GM23248 (cell line): ENCODE results near the gene REXO2. TPM values are rescaled to one million over a fixed set of nuclear protein-coding genes. Genes with fewer than 3 reads are reported as not detected.

Experiments used
- DNase-seq: peaks from one replicate; pipeline ENCODE4 v3.0.0-alpha.2; 2015
- H2AFZ ChIP-seq: fragments of 200-600 bp; sonication (generic); 2 replicates; pipeline ENCODE4 v1.6.1; 2016; ENCODE audit warnings: antibody characterized with exemption
- H3F3A ChIP-seq: fragments of 200-600 bp; sonication (generic); 2 replicates; pipeline ENCODE4 v1.6.1; 2016; ENCODE audit warnings: mild to moderate bottlenecking, antibody characterized with exemption, mixed run types; ENCODE audit not compliant: insufficient read depth
- H3K27ac ChIP-seq: fragments of 200-600 bp; sonication (generic); 2 replicates; pipeline ENCODE4 v1.5.1; 2016; ENCODE audit warnings: mild to moderate bottlenecking
- H3K27me3 ChIP-seq: fragments of 200-600 bp; sonication (generic); replicated peaks from 2 replicates; pipeline ENCODE4 v1.6.1; 2016; ENCODE audit warnings: mild to moderate bottlenecking; ENCODE audit not compliant: insufficient read depth
- H3K36me3 ChIP-seq: fragments of 200-600 bp; sonication (generic); 2 replicates; pipeline ENCODE4 v1.6.1; 2016; ENCODE audit warnings: low read depth, mild to moderate bottlenecking
- H3K4me1 ChIP-seq: fragments of 200-600 bp; sonication (generic); 2 replicates; pipeline ENCODE4 v1.6.1; 2016; ENCODE audit warnings: mild to moderate bottlenecking; ENCODE audit not compliant: insufficient read depth
- H3K4me2 ChIP-seq: fragments of 200-600 bp; sonication (generic); one replicate; pipeline ENCODE4 v1.6.1; 2016; ENCODE audit warnings: mild to moderate bottlenecking; ENCODE audit not compliant: unreplicated experiment
- H3K4me3 ChIP-seq: fragments of 200-600 bp; sonication (generic); 2 replicates; pipeline ENCODE4 v1.5.1; 2016; ENCODE audit warnings: mild to moderate bottlenecking
- H3K79me2 ChIP-seq: fragments of 200-600 bp; sonication (generic); 2 replicates; pipeline ENCODE4 v1.6.1; 2016; ENCODE audit warnings: mild to moderate bottlenecking; ENCODE audit not compliant: insufficient read depth
- H3K9ac ChIP-seq: fragments of 200-600 bp; sonication (generic); 2 replicates; pipeline ENCODE4 v1.6.1; 2016; ENCODE audit warnings: mild to moderate bottlenecking
- H3K9me2 ChIP-seq: fragments of 200-600 bp; sonication (generic); 2 replicates; pipeline ENCODE4 v1.6.1; 2016; ENCODE audit warnings: mixed run types, mild to moderate bottlenecking, moderate library complexity; ENCODE audit not compliant: insufficient read depth
- H3K9me3 ChIP-seq: fragments of 200-600 bp; sonication (generic); one replicate; pipeline ENCODE4 v1.6.1; 2017; ENCODE audit warnings: low read depth
- H4K20me1 ChIP-seq: fragments of 200-600 bp; sonication (generic); 2 replicates; pipeline ENCODE4 v1.6.0; 2016; ENCODE audit not compliant: insufficient read depth
- EZH2 ChIP-seq: fragments of 200-600 bp; sonication (generic); IDR thresholded peaks from 2 replicates; pipeline ENCODE4 v1.6.1; 2018; ENCODE audit warnings: antibody characterized with exemption, mild to moderate bottlenecking; ENCODE audit not compliant: insufficient read depth, poor library complexity, severe bottlenecking
- EZH2phosphoT487 ChIP-seq: fragments of 200-600 bp; sonication (generic); IDR thresholded peaks from 2 replicates; pipeline ENCODE4 v1.6.1; 2018; ENCODE audit warnings: antibody characterized with exemption, moderate library complexity, mild to moderate bottlenecking, low read depth; ENCODE audit not compliant: insufficient read depth
- WGBS, 2 experiments: methylation state at CpG; one replicate each; pipeline ENCODE4 v1.1.6; 2015 to 2017; ENCODE audit warnings: low lambda C conversion rate in 2 of 2, low coverage in 1 of 2; ENCODE audit errors: missing lambda C conversion rate in 2 of 2; 5-methylcytosine and 5-hydroxymethylcytosine counted together
- in situ Hi-C: fragments of 300-500 bp; cut with MboI; formaldehyde crosslinking; loops from 2 replicates; pipeline ENCODE4 v1.15.0; 2020
- polyA plus RNA-seq: library from polyadenylated mRNA; unstranded; fragments of >200 nt; fragmentation: Nextera tagmentation; extraction: Ambion mirVana; gene quantifications from 2 replicates; pipeline ENCODE4 v1.2.1, GENCODE V29; 2016
- total RNA-seq: library from RNA; depleted of rRNA; stranded (reverse); fragments of >200 nt; shearing (Covaris generic); gene quantifications from 2 replicates; pipeline ENCODE4 v1.2.3, GENCODE V29; 2014

The REXO2 gene
- total and polyA plus RNA-seq, 2 experiments from 2014 or later = 350 to 418 TPM

DNA sequence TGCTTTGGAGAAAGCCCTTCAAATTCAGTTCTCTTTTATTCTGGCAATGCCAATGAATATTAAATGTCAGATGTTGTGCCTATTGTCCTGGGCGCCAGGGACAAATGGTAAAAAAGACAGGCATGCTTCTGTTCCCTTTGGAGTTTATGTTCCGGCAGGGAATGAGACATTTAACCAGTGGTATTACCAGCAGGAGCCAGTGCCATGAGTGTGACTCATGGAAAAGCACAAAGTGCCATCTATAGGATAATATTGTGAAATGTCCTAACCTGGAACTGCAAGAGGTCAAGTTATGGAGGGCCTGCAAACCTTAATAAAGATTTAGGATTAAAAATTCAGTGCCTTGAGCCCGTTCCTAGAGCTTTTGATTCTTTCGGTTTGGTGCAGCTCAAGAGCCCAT is 39.5 kb downstream of the REXO2 start:
- TF ChIP-seq EZH2 (no peak), EZH2phosphoT487 (no peak)
- Histone ChIP-seq H3K79me2 (no peaks in the 10 kb centered on the region), H2AFZ (no peak overlapping the region), H3K4me2 (no peak overlapping the region), H3K36me3 (no peaks in the 10 kb centered on the region), H3F3A (no peaks in the 10 kb centered on the region), H3K9ac (no peak overlapping the region), H3K9me3 (no peaks in the 10 kb centered on the region), H3K4me3 (no peak overlapping the region), H3K9me2 (no peaks in the 10 kb centered on the region; the same call in 1 of the 2 replicates), H3K27ac (no peak overlapping the region), H4K20me1 (no peaks in the 10 kb centered on the region), H3K4me1 (peaks cover 4% of the 10 kb centered on the region; the same call in 1 of the 2 replicates), H3K27me3 (no peaks in the 10 kb centered on the region)
- in situ Hi-C loops = no loop called here
- 72 to 76% methylated on average over 4 of the region's 4 CpGs for WGBS, 2 experiments
- peak; percentile 13 for DNase-seq

GRCh38 chr11:114479331-114479730 is 40.1 kb downstream of the REXO2 start:
- TF ChIP-seq EZH2 = no peak
- TF ChIP-seq EZH2phosphoT487 = no peak
- WGBS, 2 experiments = 79 to 86% methylated on average over 1 of the region's 1 CpG

DNA sequence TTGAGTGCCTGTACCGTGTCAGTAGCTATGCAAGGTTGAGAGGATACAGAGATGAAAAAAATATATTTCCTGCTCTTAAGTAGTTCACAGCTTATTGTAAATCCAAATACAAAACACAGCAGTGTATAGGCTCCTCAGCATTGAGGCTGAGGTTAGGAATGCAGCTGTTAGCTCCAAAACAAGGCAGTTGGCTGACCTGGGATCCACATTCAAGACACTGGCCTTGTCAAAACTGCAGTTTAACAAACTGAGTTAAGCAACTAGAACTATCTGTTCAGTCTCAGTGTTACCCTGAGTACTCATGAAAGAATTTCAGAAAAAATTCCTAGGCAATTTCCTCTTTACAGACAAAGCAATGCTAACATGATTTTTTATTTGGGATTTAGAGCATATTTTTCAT is 42.8 kb downstream of the REXO2 start:
- H3F3A ChIP-seq = no peaks in the 10 kb centered on the region
- H3K27me3 ChIP-seq = no peaks in the 10 kb centered on the region
- H3K27ac ChIP-seq = no peak overlapping the region
- no peaks in the 10 kb centered on the region for H3K36me3 ChIP-seq
- no peaks in the 10 kb centered on the region for H3K9me3 ChIP-seq
- H3K9ac ChIP-seq = no peak overlapping the region
- no peak overlapping the region for H3K4me3 ChIP-seq
- no peaks in the 10 kb centered on the region for H4K20me1 ChIP-seq
- no peaks in the 10 kb centered on the region for H3K9me2 ChIP-seq
- in situ Hi-C loops = no loop called here
- 61 to 64% methylated on average over 1 of the region's 1 CpG for WGBS, 2 experiments
- no peak overlapping the region for H3K4me2 ChIP-seq
- peak; percentile 6 for DNase-seq
- H3K4me1 ChIP-seq = peaks cover 4% of the 10 kb centered on the region; the same call in 1 of the 2 replicates
- H2AFZ ChIP-seq = no peak overlapping the region
- TF ChIP-seq EZH2phosphoT487 = no peak
- no peak for TF ChIP-seq EZH2
- H3K79me2 ChIP-seq = no peaks in the 10 kb centered on the region

More at GRCh38 chr11:114479331-114479730, 40.1 kb downstream of the REXO2 start:
- Histone ChIP-seq H3K27ac (no peak overlapping the region), H3K4me3 (no peak overlapping the region), H3K9me2 (no peaks in the 10 kb centered on the region), H3F3A (no peaks in the 10 kb centered on the region), H3K4me1 (peaks cover 4% of the 10 kb centered on the region; the same call in 1 of the 2 replicates), H2AFZ (no peak overlapping the region), H3K4me2 (no peak overlapping the region), H4K20me1 (no peaks in the 10 kb centered on the region), H3K9ac (no peak overlapping the region), H3K9me3 (no peaks in the 10 kb centered on the region), H3K27me3 (no peaks in the 10 kb centered on the region), H3K36me3 (no peaks in the 10 kb centered on the region), H3K79me2 (no peaks in the 10 kb centered on the region)
- DNase-seq = no peak
- in situ Hi-C loops = no loop called here

GRCh38 chr11:114483929-114484328 is 44.7 kb downstream of the REXO2 start:
- 93 to 96% methylated on average over 2 of the region's 2 CpGs for WGBS, 2 experiments
- H3K79me2 ChIP-seq = no peaks in the 10 kb centered on the region

GRCh38 chr11:114496915-114497314 is 57.6 kb downstream of the REXO2 start:
- Histone ChIP-seq H3K4me2 (no peak overlapping the region), H3K27ac (no peak overlapping the region), H3K9ac (no peak overlapping the region), H3K4me3 (no peak overlapping the region), H3F3A (no peaks in the 10 kb centered on the region), H4K20me1 (no peaks in the 10 kb centered on the region), H3K9me3 (no peaks in the 10 kb centered on the region), H3K27me3 (no peaks in the 10 kb centered on the region), H3K79me2 (no peaks in the 10 kb centered on the region), H2AFZ (no peak overlapping the region), H3K4me1 (peaks cover 9% of the 10 kb centered on the region), H3K9me2 (no peaks in the 10 kb centered on the region), H3K36me3 (no peaks in the 10 kb centered on the region)
- 65 to 74% methylated on average over 3 of the region's 3 CpGs for WGBS, 2 experiments
- TF ChIP-seq EZH2phosphoT487 (no peak), EZH2 (no peak)
- in situ Hi-C loops = no loop called here
- DNase-seq = no peak

More at GRCh38 chr11:114483929-114484328, 44.7 kb downstream of the REXO2 start:
- no peak overlapping the region for H3K27ac ChIP-seq
- no peaks in the 10 kb centered on the region for H3K9me2 ChIP-seq
- H3F3A ChIP-seq = no peaks in the 10 kb centered on the region
- H3K27me3 ChIP-seq = no peaks in the 10 kb centered on the region
- no peaks in the 10 kb centered on the region for H3K9me3 ChIP-seq
- TF ChIP-seq EZH2phosphoT487 = no peak
- TF ChIP-seq EZH2 = no peak
- no peak overlapping the region for H3K4me3 ChIP-seq
- in situ Hi-C loops = no loop called here
- no peak overlapping the region for H3K9ac ChIP-seq
- DNase-seq = no peak
- no peak overlapping the region for H2AFZ ChIP-seq
- no peaks in the 10 kb centered on the region for H3K36me3 ChIP-seq
- H3K4me1 ChIP-seq = peaks cover 3% of the 10 kb centered on the region; the same call in 1 of the 2 replicates
- no peaks in the 10 kb centered on the region for H4K20me1 ChIP-seq
- no peak overlapping the region for H3K4me2 ChIP-seq
